ENCODE measurements around the gene WAC. TPM values are rescaled to one million over a fixed set of nuclear protein-coding genes. Genes with fewer than 3 reads are reported as not detected.

Gene WAC
- total RNA-seq, 2 donors from 2014 or later = 133 TPM

- no peaks in the 10 kb centered on the region for H3K9me3 Mint-ChIP-seq
- H3K9me3 ChIP-seq (ENCODE audit: control insufficient read depth, low read length) = no peaks in the 10 kb centered on the region
- peaks cover 66% of the 10 kb centered on the region for H3K36me3 Mint-ChIP-seq (ENCODE audit: low read depth)
- H3K9ac ChIP-seq (ENCODE audit: extremely low read depth, low read length, poor library complexity, severe bottlenecking) = no peak overlapping the region
- H3K27me3 ChIP-seq (ENCODE audit: control insufficient read depth, insufficient read depth, low read length, poor library complexity, severe bottlenecking) = no peaks in the 10 kb centered on the region
- no peaks in the 10 kb centered on the region for H3K27me3 Mint-ChIP-seq (ENCODE audit: insufficient read depth)
- H3K36me3 ChIP-seq (ENCODE audit: control insufficient read depth, insufficient read depth, low read length) = peaks cover 84% of the 10 kb centered on the region
- no peak overlapping the region for H3K4me3 ChIP-seq (ENCODE audit: low read length)
- H3K4me1 Mint-ChIP-seq = peaks cover 50% of the 10 kb centered on the region
- 91 to 100% methylated on average over 2 of the region's 3 CpGs for WGBS, 2 experiments (ENCODE audit: insufficient coverage in 1 of 2, insufficient read length in 1 of 2)
- H3K27ac ChIP-seq (ENCODE audit: low read depth, low read length) = peak overlapping the region; percentile 11
- TF ChIP-seq CTCF (conservative IDR thresholded peaks at IDR 0.05) = no peak
- no peak overlapping the region for H3K4me3 Mint-ChIP-seq
- H3K4me1 ChIP-seq (ENCODE audit: control insufficient read depth, insufficient read depth, low read length) = peaks cover 5% of the 10 kb centered on the region
- no peak for DNase-seq
- peak overlapping the region; percentile 64 for H3K27ac Mint-ChIP-seq
These were observed 22.0 kb downstream of the WAC start for GRCh38 chr10:28554952-28555351.

GRCh38 chr10:28555358-28555757 lies 22.4 kb downstream of the WAC start:
- peaks cover 82% of the 10 kb centered on the region for H3K36me3 ChIP-seq (ENCODE audit: control insufficient read depth, insufficient read depth, low read length)
- H3K4me1 ChIP-seq (ENCODE audit: control insufficient read depth, insufficient read depth, low read length) = peaks cover 5% of the 10 kb centered on the region
- Mint-ChIP-seq H3K4me1 (peaks cover 49% of the 10 kb centered on the region), H3K27ac (peak overlapping the region; percentile 64), H3K27me3 (ENCODE audit: insufficient read depth) (no peaks in the 10 kb centered on the region), H3K9me3 (no peaks in the 10 kb centered on the region), H3K4me3 (no peak overlapping the region), H3K36me3 (ENCODE audit: low read depth) (peaks cover 65% of the 10 kb centered on the region)
- no peak overlapping the region for H3K4me3 ChIP-seq (ENCODE audit: low read length)
- no peak for DNase-seq
- WGBS, 2 experiments (ENCODE audit: insufficient coverage in 1 of 2, insufficient read length in 1 of 2) = 97% methylated on average over 2 of the region's 2 CpGs; no CpG with 5 or more reads in 1 of the 2 experiments
- H3K9me3 ChIP-seq (ENCODE audit: control insufficient read depth, low read length) = no peaks in the 10 kb centered on the region
- H3K27ac ChIP-seq (ENCODE audit: low read depth, low read length) = no peak overlapping the region
- no peak overlapping the region for H3K9ac ChIP-seq (ENCODE audit: extremely low read depth, low read length, poor library complexity, severe bottlenecking)
- H3K27me3 ChIP-seq (ENCODE audit: control insufficient read depth, insufficient read depth, low read length, poor library complexity, severe bottlenecking) = no peaks in the 10 kb centered on the region
- TF ChIP-seq CTCF (conservative IDR thresholded peaks at IDR 0.05) = no peak

GRCh38 chr10:28556142-28556541 lies 23.2 kb downstream of the WAC start:
- H3K27ac Mint-ChIP-seq = no peak overlapping the region
- H3K4me1 Mint-ChIP-seq = peaks cover 46% of the 10 kb centered on the region
- WGBS, 2 experiments (ENCODE audit: insufficient coverage in 1 of 2, insufficient read length in 1 of 2) = 86% methylated on average over 1 of the region's 2 CpGs; no CpG with 5 or more reads in 1 of the 2 experiments
- H3K36me3 Mint-ChIP-seq (ENCODE audit: low read depth) = peaks cover 63% of the 10 kb centered on the region
- H3K9me3 Mint-ChIP-seq = no peaks in the 10 kb centered on the region
- no peaks in the 10 kb centered on the region for H3K27me3 ChIP-seq (ENCODE audit: control insufficient read depth, insufficient read depth, low read length, poor library complexity, severe bottlenecking)
- H3K36me3 ChIP-seq (ENCODE audit: control insufficient read depth, insufficient read depth, low read length) = peaks cover 82% of the 10 kb centered on the region
- peaks cover 7% of the 10 kb centered on the region for H3K4me1 ChIP-seq (ENCODE audit: control insufficient read depth, insufficient read depth, low read length)
- H3K9ac ChIP-seq (ENCODE audit: extremely low read depth, low read length, poor library complexity, severe bottlenecking) = no peak overlapping the region
- no peak for TF ChIP-seq CTCF (conservative IDR thresholded peaks at IDR 0.05)
- DNase-seq = no peak
- H3K27ac ChIP-seq (ENCODE audit: low read depth, low read length) = no peak overlapping the region
- no peaks in the 10 kb centered on the region for H3K9me3 ChIP-seq (ENCODE audit: control insufficient read depth, low read length)
- H3K4me3 Mint-ChIP-seq = no peak overlapping the region
- no peaks in the 10 kb centered on the region for H3K27me3 Mint-ChIP-seq (ENCODE audit: insufficient read depth)
- H3K4me3 ChIP-seq (ENCODE audit: low read length) = no peak overlapping the region

All from endodermal cell (in vitro differentiated cells).